HT1080 (cell line): ENCODE data around the gene TXNRD3. TPM values are rescaled to one million over a fixed set of nuclear protein-coding genes. Genes with fewer than 3 reads are reported as not detected.

ENCODE experiments used
- small RNA-seq: library from RNA; depleted of rRNA; stranded (forward); fragments of <200 nt; gene quantifications from one replicate; pipeline ENCODE3, GENCODE V24; 2014
- total RNA-seq: library from RNA; depleted of rRNA; stranded (reverse); fragments of >200 nt; shearing (Covaris generic); gene quantifications from 2 replicates; pipeline ENCODE4 v1.2.3, GENCODE V29; 2014; rRNA removed

The TXNRD3 gene
- total RNA-seq, 1 experiment from 2014 or later, result 8.8 TPM

Small RNA genes within 50 kb of the gene (small RNA-seq; reads per million reads assigned to genes)
- gene RNA5SP138, result not detected

Other genes starting within 250 kb of the TXNRD3 start
- gene ZXDC, start 179.2 kb downstream of the TXNRD3 start, total RNA-seq, result 25.5 and 31.7 TPM in 2 replicates
- gene UROC1, start 137.4 kb downstream of the TXNRD3 start, total RNA-seq, result 0.03 TPM in 1 of 2 replicates, not detected in the other
- gene CHST13, start 131.0 kb downstream of the TXNRD3 start, total RNA-seq, result not detected in 2 replicates
- gene C3orf22, start 96.2 kb downstream of the TXNRD3 start, total RNA-seq, result not detected in 2 replicates
- gene CHCHD6, start 49.1 kb upstream of the TXNRD3 start, total RNA-seq, result 28.7 and 37.9 TPM in 2 replicates